K562 (cell line): ENCODE results near the gene ANXA7. TPM values are rescaled to one million over a fixed set of nuclear protein-coding genes. Genes with fewer than 3 reads are reported as not detected.

Experiments
- ATAC-seq: fragments of 200-7000 bp; cut with Tn5 transposase; 3 replicates; pipeline ENCODE4 v1.9.1; 2020; ENCODE audit warnings: moderate library complexity
- BruUV-seq: library from RNA; stranded (reverse); fragments of 400-500 nt; replicated peaks from 2 replicates; lab custom pipeline; 2021; lab: Mats Ljungman, UMichigan
- CTCF ChIA-PET: fragments of 300-600 bp; formaldehyde crosslinking; extraction: SDS; loops from one replicate; lab custom pipeline; 2021; ENCODE audit warnings: low intra/inter-chr PET ratio; lab: Yijun Ruan, JAX
- POLR2A ChIA-PET: fragments of 300-600, 350-650 bp; sonication (Branson Sonifier 250); formaldehyde crosslinking; extraction: SDS; loops from one replicate; lab custom pipeline; 2021; ENCODE audit warnings: antibody characterized with exemption, inconsistent platforms; lab: Yijun Ruan, JAX
- DNase-seq, 4 experiments: peaks; one replicate each; pipeline versions ENCODE4 v3.0.0 to v3.0.0-alpha.2; 2011 to 2018; ENCODE audit warnings: low spot score in 3 of 4, mixed read lengths in 3 of 4; ENCODE audit errors: extremely low read depth in 1 of 4
- FAIRE-seq: peaks from 2 replicates; lab custom pipeline; 2011; peaks lifted over from hg19 to GRCh38; lab: Jason Lieb, UNC
- H2AFZ ChIP-seq: 2 replicates; pipeline ENCODE4 v1.6.0; 2011; ENCODE audit warnings: low read depth, low read length, control low read depth, inconsistent platforms
- H3K27ac ChIP-seq: fragments of 200-600 bp; 3 replicates; pipeline ENCODE4 v1.8.0; 2011; ENCODE audit warnings: low read depth, mild to moderate bottlenecking, control low read depth, inconsistent platforms, low read length, moderate library complexity, mixed read lengths; ENCODE audit errors: extremely low read depth
- H3K27me3 ChIP-seq, 2 experiments: fragments of 300-600 bp in 1 of 2; 2 replicates in 1 of 2; 3 replicates in 1 of 2; pipeline versions ENCODE4 v1.6.0 to v1.8.0; 2011; ENCODE audit warnings: inconsistent platforms in 2 of 2, low read length in 2 of 2, mild to moderate bottlenecking in 1 of 2, mixed read lengths in 1 of 2, moderate library complexity in 1 of 2; ENCODE audit not compliant: control insufficient read depth in 2 of 2, insufficient read depth in 2 of 2
- H3K36me3 ChIP-seq: fragments of 300-600 bp; 3 replicates; pipeline ENCODE4 v1.8.0; 2011; ENCODE audit warnings: mild to moderate bottlenecking, low read length, inconsistent platforms; ENCODE audit not compliant: control insufficient read depth, insufficient read depth
- H3K4me1 ChIP-seq, 2 experiments: fragments of 200-600 bp in 1 of 2; replicated peaks in 1 of 2; 2 replicates in 1 of 2; 3 replicates in 1 of 2; pipeline versions ENCODE4 v1.5.1 to v1.8.0; 2011; ENCODE audit warnings: inconsistent platforms in 2 of 2, low read length in 2 of 2, mild to moderate bottlenecking in 1 of 2, mixed read lengths in 1 of 2, moderate library complexity in 1 of 2; ENCODE audit not compliant: control insufficient read depth in 2 of 2, insufficient read depth in 2 of 2
- H3K4me2 ChIP-seq: 2 replicates; pipeline ENCODE4 v1.6.1; 2011; ENCODE audit warnings: low read length, control low read depth, inconsistent platforms, mixed read lengths; ENCODE audit not compliant: insufficient read depth
- H3K4me3 ChIP-seq: fragments of 200-600 bp; sonication (generic), shearing (Covaris generic); 2 replicates; pipeline ENCODE4 v1.5.1; 2016; ENCODE audit warnings: control low read depth, inconsistent platforms
- H3K79me2 ChIP-seq: fragments of 200-600 bp; 3 replicates; pipeline ENCODE4 v1.8.0; 2011; ENCODE audit warnings: low read length, inconsistent platforms; ENCODE audit not compliant: control insufficient read depth, insufficient read depth
- H3K9ac ChIP-seq, 2 experiments: 2 replicates each; pipeline versions ENCODE4 v1.6.0 to v1.6.1; 2011; ENCODE audit warnings: low read depth in 2 of 2, low read length in 2 of 2, control low read depth in 1 of 2, inconsistent platforms in 1 of 2, mild to moderate bottlenecking in 1 of 2, mixed read lengths in 1 of 2; ENCODE audit not compliant: insufficient read depth in 1 of 2
- H3K9me1 ChIP-seq: one replicate; pipeline ENCODE4 v1.6.0; 2011; ENCODE audit warnings: inconsistent platforms, mild to moderate bottlenecking, low read length, moderate library complexity; ENCODE audit not compliant: control insufficient read depth, insufficient read depth
- H3K9me3 ChIP-seq: replicated peaks from 2 replicates; pipeline ENCODE4 v1.5.1; 2011; ENCODE audit warnings: low read depth, low read length, inconsistent platforms; ENCODE audit not compliant: control insufficient read depth, insufficient read depth
- H4K20me1 ChIP-seq: replicated peaks from 2 replicates; pipeline ENCODE4 v1.6.1; 2011; ENCODE audit warnings: low read length, inconsistent platforms, mixed read lengths; ENCODE audit not compliant: control insufficient read depth, insufficient read depth
- CTBP1 ChIP-seq: fragments of 450-650 bp; IDR thresholded peaks from 2 replicates; pipeline ENCODE4 v1.6.1; 2016; ENCODE audit warnings: borderline replicate concordance
- GABPB2 ChIP-seq: fragments of 250-450 bp; sonication (Bioruptor Pico); conservative IDR thresholded peaks from 2 replicates; pipeline ENCODE4 v1.5.1; 2021; ENCODE audit warnings: mild to moderate bottlenecking
- ILK ChIP-seq: fragments of 450-650 bp; IDR thresholded peaks from 2 replicates; pipeline ENCODE4 v1.6.1; 2016; ENCODE audit warnings: missing genetic modification characterization, low read depth, mild to moderate bottlenecking, missing compliant biosample characterization, moderate library complexity, borderline replicate concordance
- MTF1 ChIP-seq: fragments of 250-450 bp; sonication (Bioruptor Pico); IDR thresholded peaks from 2 replicates; pipeline ENCODE4 v1.9.0; 2021; ENCODE audit warnings: moderate library complexity, mild to moderate bottlenecking, inconsistent platforms, borderline replicate concordance
- PKNOX1 ChIP-seq: fragments of 450-650 bp; IDR thresholded peaks from 2 replicates; pipeline ENCODE4 v1.6.1; 2016
- ZNF277 ChIP-seq: fragments of 250-450 bp; sonication (Bioruptor Pico); IDR thresholded peaks from 2 replicates; pipeline ENCODE4 v1.8.0; 2022; ENCODE audit warnings: inconsistent platforms, mild to moderate bottlenecking, moderate library complexity, borderline replicate concordance
- ZNF449 ChIP-seq: fragments of 250-450 bp; sonication (Bioruptor Pico); IDR thresholded peaks from 2 replicates; pipeline ENCODE4 v1.8.0; 2022; ENCODE audit warnings: moderate library complexity, mild to moderate bottlenecking, inconsistent platforms
- ZNF707 ChIP-seq: fragments of 250-450 bp; sonication (Bioruptor Pico); conservative IDR thresholded peaks from 2 replicates; pipeline ENCODE4 v1.8.0; 2022; ENCODE audit warnings: inconsistent platforms, mild to moderate bottlenecking, moderate library complexity
- WGBS: fragments of 100-300 bp; shearing (Covaris generic); methylation state at CpG from one replicate; pipeline ENCODE4 v1.1.6; 2016; ENCODE audit warnings: low coverage, mixed read lengths; ENCODE audit not compliant: insufficient coverage; ENCODE audit errors: missing lambda C conversion rate; 5-methylcytosine and 5-hydroxymethylcytosine counted together
- in situ Hi-C: fragments of 300-500 bp; cut with MboI; formaldehyde crosslinking; loops from 4 replicates; pipeline ENCODE4 v1.15.0; 2018; ENCODE audit warnings: inconsistent platforms, mixed read lengths
- intact Hi-C: fragments of 100-400 bp; cut with micrococcal nuclease; formaldehyde crosslinking; loops from 2 replicates; pipeline ENCODE4 v1.14.2; 2022
- polyA plus RNA-seq, 8 experiments: library from polyadenylated mRNA; depleted of rRNA in 4 of 8; stranded (reverse) in 5 of 8; unstranded in 3 of 8; fragments of >200 nt; fragmentation: Nextera tagmentation in 2 of 8; fragmentation: Illumina TruSeq in 1 of 8; extraction: Ambion mirVana in 2 of 8; extraction: Trizol in 1 of 8; gene quantifications; 2 replicates each; pipeline versions ENCODE4 v1.2.1 to v1.2.3, GENCODE V29; 2011 to 2014; ENCODE audit warnings: inconsistent platforms in 1 of 8, missing spikeins in 1 of 8
- total RNA-seq, 7 experiments: library from RNA; depleted of rRNA in 6 of 7; stranded (reverse); fragments of >200 nt in 6 of 7; fragmentation: Illumina TruSeq in 2 of 7; extraction: Trizol in 2 of 7; gene quantifications; 2 replicates each; pipeline versions ENCODE4 v1.2.1 to v1.2.3, GENCODE V29; 2011 to 2021; ENCODE audit warnings: low replicate concordance in 1 of 7

Gene ANXA7
- total and polyA plus RNA-seq, 9 of the 15 experiments (the other 6 are each of a cell fraction or from before 2014, with no cell fraction given) = 81.6 to 157 (median 122) TPM

GRCh38 chr10:73376679-73377078 lies 37.2 kb downstream of the ANXA7 start:
- POLR2A ChIA-PET = interaction anchor here (0.8 kb wide), 1 partner anchor 255 kb away, joined by 3 read pairs; no protein-coding TSS in a partner anchor
- Histone ChIP-seq H3K79me2 (no peaks in the 10 kb centered on the region), H3K36me3 (peaks cover 82% of the 10 kb centered on the region), H3K27ac (no peak overlapping the region), H3K9me3 (no peaks in the 10 kb centered on the region), H4K20me1 (no peaks in the 10 kb centered on the region), H3K9me1 (no peaks in the 10 kb centered on the region)
- CTCF ChIA-PET = no interaction called here
- BruUV-seq = no TSS peak
- TF ChIP-seq ZNF707 (CRISPR knock-in tag) (0 out of 2 replicates have a peak, but pooled peaks have one; percentile 30), ZNF277 (peak; percentile 96), MTF1 (CRISPR knock-in tag) (0 out of 2 replicates have a peak, but pooled peaks have one; percentile 20), ILK (tag) (no peak), GABPB2 (0 out of 2 replicates have a peak, but pooled peaks have one; percentile 60), PKNOX1 (no peak), CTBP1 (no peak), ZNF449 (0 out of 2 replicates have a peak, but pooled peaks have one; percentile 53)
- TF ChIP-seq, all 486 proteins: peak for 5
- no peak for ATAC-seq
- in situ Hi-C loops (no loop called here), intact Hi-C loops (no loop called here)
- DNase-seq = no peak
- no peak overlapping the region for H3K4me2 ChIP-seq
- H3K9ac ChIP-seq = no peak overlapping the region
- 79% methylated on average over 3 of the region's 3 CpGs for WGBS
- H3K27me3 ChIP-seq = no peaks in the 10 kb centered on the region
- no peak for FAIRE-seq
- no peak overlapping the region for H2AFZ ChIP-seq
- no peaks in the 10 kb centered on the region for H3K4me1 ChIP-seq
- H3K4me3 ChIP-seq = no peak overlapping the region
